ENCODE results near the gene RNASEH1. TPM values are rescaled to one million over a fixed set of nuclear protein-coding genes. Genes with fewer than 3 reads are reported as not detected.

Gene RNASEH1
- total and polyA plus RNA-seq, 2 of the 8 experiments (the other 6 are each of a cell fraction or from before 2014, with no cell fraction given), result 11.7 to 42.7 TPM

GRCh38 chr2:3513026-3513810, 44.9 kb downstream of the RNASEH1 start:
- no peak overlapping the region for H3K27ac ChIP-seq (ENCODE audit: low read depth, low read length)
- no peaks in the 10 kb centered on the region for H3K9me3 ChIP-seq (ENCODE audit: insufficient read depth in 2 of 2, low read depth in 1 of 2, low read length in 1 of 2)
- H3K36me3 ChIP-seq (ENCODE audit: control insufficient read depth in 2 of 4, insufficient read depth in 4 of 4, low read length in 3 of 4), result peaks cover 2 to 9% (median 3%) of the 10 kb centered on the region in 4 experiments; a peak in 6 of 8 replicates
- no peak overlapping the region for H3K18ac ChIP-seq (ENCODE audit: extremely low read depth, low read length)
- no peak overlapping the region for H2BK5ac ChIP-seq (ENCODE audit: low read depth, low read length)
- H2AK5ac ChIP-seq (ENCODE audit: low read depth, low read length), result no peak overlapping the region
- no peak overlapping the region for H3K56ac ChIP-seq (replicated peaks; ENCODE audit: insufficient read length, low read depth, low read length)
- no peak overlapping the region for H3K4me2 ChIP-seq (ENCODE audit: insufficient read depth in 1 of 2, low read depth in 2 of 2, low read length in 2 of 2)
- DNase-seq (ENCODE audit: low read depth in 1 of 2, low spot score in 2 of 2) (no peak), FAIRE-seq (no peak)
- no peak overlapping the region for H4K8ac ChIP-seq (ENCODE audit: extremely low read depth, insufficient read depth, low read length)
- H3K23ac ChIP-seq (ENCODE audit: insufficient read length), result no peak overlapping the region
- H3K4me3 ChIP-seq (ENCODE audit: extremely low read depth in 1 of 4, insufficient read depth in 2 of 4, low read depth in 3 of 4, low read length in 4 of 4), result no peak overlapping the region
- no peak overlapping the region for H3K14ac ChIP-seq (ENCODE audit: insufficient read length)
- peaks cover 0 to 11% of the 10 kb centered on the region in 2 experiments; a peak in 1 of 4 replicates for H3K79me2 ChIP-seq (ENCODE audit: control insufficient read depth in 1 of 2, insufficient read depth in 2 of 2, low read length in 2 of 2)
- no peak overlapping the region for H3K4ac ChIP-seq (replicated peaks; ENCODE audit: insufficient read length, low read depth, low read length)
- no peaks in the 10 kb centered on the region; the same call in 1 of the 2 replicates for H3K79me1 ChIP-seq (ENCODE audit: low read depth, low read length)
- WGBS, 2 experiments (ENCODE audit: extremely low coverage in 1 of 2, insufficient coverage in 1 of 2, insufficient read length in 1 of 2, insufficient replicate concordance in 2 of 2, low coverage in 1 of 2, low lambda C conversion rate in 2 of 2, missing lambda C conversion rate in 1 of 2), result 90% methylated on average over 3 of the region's 3 CpGs; no CpG with 5 or more reads in 1 of the 2 experiments
- H4K20me1 ChIP-seq (replicated peaks in 1 of 2; ENCODE audit: control insufficient read depth in 1 of 2, insufficient read depth in 2 of 2, low read length in 2 of 2), result no peaks in the 10 kb centered on the region
- no peak overlapping the region for H2BK12ac ChIP-seq (ENCODE audit: low read depth, low read length)
- no peak overlapping the region for H2BK15ac ChIP-seq (ENCODE audit: low read length)
- H3K4me1 ChIP-seq (replicated peaks in 1 of 4; ENCODE audit: control insufficient read depth in 3 of 4, insufficient read depth in 4 of 4, low read length in 3 of 4), result peaks cover 0 to 3% (median 0%) of the 10 kb centered on the region in 4 experiments; a peak in 1 of 7 replicates
- H3K9ac ChIP-seq (replicated peaks in 1 of 4; ENCODE audit: extremely low read depth in 1 of 4, low read depth in 3 of 4, low read length in 3 of 4), result no peak overlapping the region
- H3K27me3 ChIP-seq (replicated peaks in 1 of 4; ENCODE audit: control insufficient read depth in 3 of 4, extremely low read depth in 1 of 4, insufficient read depth in 3 of 4, low read length in 3 of 4), result no peaks in the 10 kb centered on the region
- ChIA-PET POLR2A (ENCODE audit: partially characterized antibody) (interaction anchor here (1.1 to 1.5 kb wide), 4 partner anchors 8 to 15 kb away, joined by 3 read pairs; no protein-coding TSS in a partner anchor), CTCF (ENCODE audit: partially characterized antibody) (interaction anchor here (1.3 kb wide), 1 partner anchor 15 kb away, joined by 4 read pairs; no protein-coding TSS in a partner anchor)
- H3K23me2 ChIP-seq (ENCODE audit: low read depth, low read length), result peaks cover 2% of the 10 kb centered on the region
- H4K5ac ChIP-seq (ENCODE audit: insufficient read length, low read depth, low read length), result no peak overlapping the region
- H2BK20ac ChIP-seq (ENCODE audit: low read length), result no peak overlapping the region
- H2AFZ ChIP-seq (ENCODE audit: low read length), result no peak overlapping the region
- H2BK120ac ChIP-seq (replicated peaks; ENCODE audit: low read depth, low read length), result no peak overlapping the region
- no peak for TF ChIP-seq SAP30 (IDR thresholded peaks at IDR 0.05; ENCODE audit: insufficient read depth, insufficient replicate concordance, low read length)
- no peak for TF ChIP-seq TCF12 (IDR thresholded peaks at IDR 0.05; ENCODE audit: low read depth, low read length)
- TF ChIP-seq, protein P1, sequence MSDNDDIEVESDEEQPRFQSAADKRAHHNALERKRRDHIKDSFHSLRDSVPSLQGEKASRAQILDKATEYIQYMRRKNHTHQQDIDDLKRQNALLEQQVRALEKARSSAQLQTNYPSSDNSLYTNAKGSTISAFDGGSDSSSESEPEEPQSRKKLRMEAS (IDR thresholded peaks at IDR 0.05), result no peak
- TF ChIP-seq POU5F1 (IDR thresholded peaks at IDR 0.05; ENCODE audit: low read depth, low read length), result no peak
- TF ChIP-seq SP4 (IDR thresholded peaks at IDR 0.05; ENCODE audit: low read length), result no peak
- no peak for TF ChIP-seq NANOG (IDR thresholded peaks at IDR 0.05; ENCODE audit: insufficient read depth, low read depth, low read length, poor library complexity, severe bottlenecking)
- TF ChIP-seq SRF (IDR thresholded peaks at IDR 0.05; ENCODE audit: low read depth, low read length), result no peak
- no peak for TF ChIP-seq EGR1 (IDR thresholded peaks at IDR 0.05; ENCODE audit: borderline replicate concordance, low read depth, low read length)
- no peak for TF ChIP-seq KDM1A (IDR thresholded peaks at IDR 0.05; ENCODE audit: borderline replicate concordance, low read length)
- TF ChIP-seq SIX5 (IDR thresholded peaks at IDR 0.05; ENCODE audit: low read depth, low read length), result no peak
- TF ChIP-seq MAFK (IDR thresholded peaks at IDR 0.05; ENCODE audit: low read depth, low read length), result no peak
- H4K91ac ChIP-seq (replicated peaks; ENCODE audit: insufficient read length, low read length), result no peak overlapping the region

Data from H1 (cell line).